GM20000 (cell line): ENCODE results near the gene TFEB.

ENCODE experiments used
- DNase-seq: peaks from one replicate; pipeline ENCODE4 v3.0.0; 2012; ENCODE audit warnings: low spot score
- CTCF ChIP-seq: IDR thresholded peaks from 2 replicates; pipeline ENCODE4 v1.5.1; 2012; ENCODE audit warnings: mild to moderate bottlenecking, control low read depth; ENCODE audit errors: extremely low read depth, missing control alignments

The TFEB gene

DNA sequence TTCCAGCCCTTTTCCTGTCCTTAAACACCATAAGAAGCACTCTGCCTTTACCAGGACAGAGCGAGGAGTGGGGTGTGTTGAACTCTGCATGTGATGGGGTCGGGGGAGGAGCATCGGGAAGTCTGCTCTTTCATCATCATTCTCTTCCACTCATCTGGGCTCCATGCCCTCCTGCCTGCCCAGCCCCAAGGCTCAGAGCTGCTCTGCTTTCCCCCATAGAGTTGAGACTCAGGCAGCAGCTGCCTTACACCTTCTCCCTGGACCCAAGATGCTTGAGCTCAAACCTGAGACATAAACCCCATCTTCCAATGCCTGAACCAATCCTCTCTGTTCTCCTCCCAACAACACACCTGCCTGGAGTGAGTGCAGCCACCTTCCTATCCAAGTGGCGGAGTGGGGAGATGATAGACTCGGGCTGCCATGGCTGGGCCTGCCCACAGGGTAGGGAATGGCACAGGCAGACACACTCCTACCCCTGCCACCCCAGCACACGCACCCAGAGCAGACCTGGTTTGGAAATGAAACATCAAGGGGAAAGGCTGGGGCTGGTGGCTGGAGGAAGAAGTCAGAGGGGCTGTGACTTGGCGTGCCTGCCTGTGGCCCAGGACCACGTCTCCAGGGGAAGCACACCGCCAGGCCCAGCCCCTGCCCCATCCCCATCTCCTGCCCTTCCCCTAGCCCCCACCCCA, 28.4 kb downstream of the TFEB start:
- no peak for TF ChIP-seq CTCF
- peak; percentile 53 for DNase-seq

DNA sequence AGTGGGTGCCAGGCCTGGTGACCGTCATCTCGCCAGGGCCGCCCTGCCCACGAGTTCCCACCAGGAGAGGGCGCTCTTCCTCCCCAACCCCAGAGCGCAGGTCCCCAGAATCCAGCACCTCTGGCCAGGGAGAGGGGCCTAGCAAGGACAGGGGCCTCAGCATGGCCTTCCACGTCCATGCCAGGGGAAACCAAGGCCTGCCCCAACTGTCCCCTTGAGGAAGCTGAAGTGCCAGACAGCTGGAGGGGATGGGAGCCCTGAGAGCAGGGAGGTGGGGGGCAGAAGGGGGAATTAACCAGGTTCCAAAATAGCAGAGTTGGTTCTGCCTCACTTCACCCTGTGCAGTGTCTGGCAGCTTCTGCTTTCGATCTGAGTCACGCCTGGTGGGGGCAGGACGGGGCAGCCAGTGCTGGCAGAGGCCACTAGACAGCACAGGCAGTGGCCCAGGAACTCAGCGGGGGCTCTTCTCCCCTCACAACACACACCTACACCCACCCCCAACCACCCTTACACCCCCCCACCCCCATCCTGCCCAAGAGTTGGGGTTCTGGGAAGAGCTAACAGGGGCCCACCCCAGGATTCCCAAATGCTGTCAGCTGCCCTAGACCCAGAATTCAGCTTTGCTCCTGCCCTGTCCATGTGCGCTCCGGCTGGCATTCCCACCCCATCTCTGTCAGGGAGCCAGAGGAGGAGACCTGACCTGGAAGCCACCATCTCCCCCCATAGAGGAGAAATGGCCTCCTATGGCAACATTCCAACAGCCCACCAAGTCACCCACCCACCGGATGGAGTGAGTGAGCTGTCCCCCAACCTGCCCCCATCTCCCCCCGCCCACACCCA, 29.2 kb downstream of the TFEB start:
- peak; percentile 86 for DNase-seq
- peak; percentile 90 for TF ChIP-seq CTCF

DNA sequence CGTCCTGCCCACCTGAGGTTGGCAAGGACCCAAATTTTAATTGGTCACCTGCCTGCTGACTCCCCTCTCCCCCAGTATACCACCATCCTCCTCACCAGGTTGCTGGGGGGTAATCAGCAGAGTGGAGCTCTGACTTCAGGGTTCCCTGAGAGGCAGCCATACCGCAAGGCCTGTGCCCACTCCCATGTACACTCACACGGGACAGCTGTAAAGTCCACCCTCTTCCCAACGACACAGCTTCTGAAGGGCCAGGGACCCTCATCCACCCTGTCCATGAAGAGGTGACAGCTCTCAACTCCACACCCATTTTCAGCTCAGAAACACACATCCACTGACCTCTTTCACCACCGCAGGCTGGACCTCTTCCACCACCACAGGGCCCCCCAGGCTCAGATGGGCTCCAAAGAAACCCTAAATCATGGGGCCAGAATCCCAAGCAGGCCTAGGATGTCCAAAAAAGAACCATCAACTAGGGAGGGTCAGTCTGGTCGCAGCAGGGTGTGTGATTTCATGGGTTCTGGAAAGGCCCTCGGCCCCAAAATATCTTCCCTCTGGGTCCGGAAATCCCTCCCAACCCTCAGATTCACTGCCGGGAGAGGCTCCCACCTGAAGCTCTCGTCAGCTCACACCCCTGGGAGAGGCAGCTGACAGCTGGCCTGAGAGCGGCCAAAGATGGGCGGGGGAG, 30.0 kb downstream of the TFEB start:
- no peak for DNase-seq
- TF ChIP-seq CTCF, result no peak

DNA sequence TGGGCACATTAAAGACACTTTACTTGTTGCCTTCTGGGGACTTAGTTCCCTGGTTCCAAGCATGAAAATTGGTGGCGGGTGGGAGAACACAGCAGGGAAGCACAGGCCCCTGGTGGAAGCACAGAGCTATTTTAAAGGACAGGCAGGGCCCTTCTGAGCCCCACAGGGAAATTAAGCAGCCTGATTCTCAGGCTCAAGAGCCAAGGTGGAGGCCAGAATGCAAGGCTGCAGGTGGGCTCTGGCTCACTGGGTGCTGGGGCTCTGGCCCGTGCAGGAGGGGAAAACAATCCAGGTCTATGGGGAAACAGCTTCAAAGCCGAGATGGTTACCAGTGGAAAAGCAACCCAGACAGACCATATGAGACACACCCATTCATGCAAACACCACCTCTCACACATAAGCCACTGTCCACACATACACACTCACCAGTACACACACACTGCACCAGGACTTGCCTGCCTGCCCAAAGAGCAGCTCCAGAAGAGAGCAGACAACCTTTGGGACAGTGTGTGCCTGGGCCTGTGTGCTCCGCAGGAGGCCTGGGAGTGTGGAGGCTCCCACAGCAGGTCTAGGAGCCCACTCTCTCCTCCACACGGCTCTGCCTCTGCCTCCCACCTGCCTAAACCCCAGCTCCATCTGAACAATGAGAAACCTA, 30.6 kb downstream of the TFEB start:
- no peak for TF ChIP-seq CTCF
- DNase-seq, result no peak

DNA sequence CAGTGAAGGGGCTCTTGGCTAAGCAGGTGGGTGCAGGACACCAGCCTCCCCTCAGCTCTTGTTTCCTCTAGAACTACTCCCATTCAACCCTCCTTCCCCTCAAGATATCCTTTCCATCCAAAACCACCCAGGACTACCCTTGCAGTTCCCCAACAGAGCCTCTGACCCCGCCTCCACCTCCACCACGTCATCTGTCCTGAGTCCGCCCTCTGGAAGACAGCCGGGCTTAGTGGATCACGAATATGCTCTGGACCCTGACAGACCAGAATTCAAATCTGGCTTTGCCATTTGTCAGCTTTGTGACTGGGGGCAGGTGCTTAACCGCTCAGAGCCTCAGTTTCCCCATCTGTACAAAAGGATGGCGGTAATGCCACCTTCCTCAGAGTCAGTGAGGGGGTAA, 31.4 kb downstream of the TFEB start:
- TF ChIP-seq CTCF, result no peak
- no peak for DNase-seq

DNA sequence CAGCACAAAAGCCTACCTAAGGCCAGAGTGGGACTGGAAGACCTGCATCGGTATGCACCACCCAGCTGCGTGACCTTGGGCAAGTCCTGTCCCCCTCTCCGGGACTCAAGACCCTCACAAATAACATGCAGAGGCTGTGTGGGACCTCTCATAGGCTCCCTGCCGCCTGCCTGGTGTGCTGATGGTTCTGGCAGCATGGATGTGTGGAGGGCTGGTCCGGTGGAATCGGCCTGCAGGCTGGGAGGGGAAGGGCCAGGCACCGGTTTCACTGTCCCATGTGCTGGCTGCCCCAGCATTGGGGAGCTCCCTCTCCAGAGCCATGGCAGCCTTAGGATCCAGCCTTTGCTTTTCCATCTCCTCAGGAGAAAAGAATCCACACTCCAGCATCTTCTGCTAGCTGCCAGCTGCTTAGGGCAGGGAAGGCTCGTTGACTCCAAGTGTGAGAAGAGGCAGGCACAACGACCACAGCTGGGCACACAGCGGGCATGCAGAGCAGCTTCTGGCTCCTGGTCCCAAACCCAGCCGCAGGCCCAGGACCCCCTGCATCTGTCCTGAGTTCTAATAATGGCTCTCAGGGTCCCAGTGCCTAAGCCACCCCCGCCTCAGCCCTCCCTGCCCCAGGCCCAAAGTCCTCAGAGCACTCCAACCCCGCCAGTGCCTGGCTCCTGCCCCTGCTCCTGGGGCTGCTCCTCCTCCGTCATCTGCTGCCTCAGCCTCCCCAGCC, 32.5 kb downstream of the TFEB start:
- DNase-seq, result no peak
- no peak for TF ChIP-seq CTCF
